Loucy (cell line): ENCODE measurements around the gene DPY19L1.
"Not testable (repeated sequence)": the region's sequence is repeated elsewhere in the genome, so short reads cannot be mapped to it uniquely, and the experiment has no call there.

Experiments
- H2AFZ ChIP-seq: fragments of 200-600 bp; sonication (generic); 2 replicates; pipeline ENCODE4 v1.6.0; 2016; ENCODE audit warnings: antibody characterized with exemption, mild to moderate bottlenecking, low read length, moderate library complexity
- H3F3A ChIP-seq: fragments of 200-600 bp; 2 replicates; pipeline ENCODE4 v1.6.0; 2016; ENCODE audit warnings: antibody characterized with exemption, low read depth, mild to moderate bottlenecking
- H3K27me3 ChIP-seq: fragments of 200-600 bp; sonication (generic); 2 replicates; pipeline ENCODE4 v1.6.1; 2014; ENCODE audit warnings: low read length, mild to moderate bottlenecking; ENCODE audit not compliant: insufficient read depth, poor library complexity, severe bottlenecking
- H3K36me3 ChIP-seq: fragments of 200-600 bp; sonication (generic); 2 replicates; pipeline ENCODE4 v1.6.1; 2016; ENCODE audit warnings: low read length; ENCODE audit not compliant: insufficient read depth
- H3K4me1 ChIP-seq: fragments of 200-600 bp; sonication (generic); 2 replicates; pipeline ENCODE4 v1.5.1; 2014; ENCODE audit warnings: low read length, mild to moderate bottlenecking; ENCODE audit not compliant: insufficient read depth, poor library complexity, severe bottlenecking
- H3K4me2 ChIP-seq: fragments of 200-600 bp; sonication (generic); 2 replicates; pipeline ENCODE4 v1.6.0; 2014; ENCODE audit warnings: antibody characterized with exemption, low read length, low read depth, mild to moderate bottlenecking; ENCODE audit not compliant: poor library complexity, severe bottlenecking
- H3K4me3 ChIP-seq: fragments of 200-600 bp; sonication (generic); 2 replicates; pipeline ENCODE4 v1.5.1; 2014; ENCODE audit warnings: low read length, mild to moderate bottlenecking, mixed read lengths; ENCODE audit not compliant: poor library complexity, severe bottlenecking
- H3K79me2 ChIP-seq: fragments of 200-600 bp; sonication (generic); 2 replicates; pipeline ENCODE4 v1.6.1; 2014; ENCODE audit warnings: low read length; ENCODE audit not compliant: insufficient read depth
- H3K9ac ChIP-seq: fragments of 200-600 bp; sonication (generic); 2 replicates; pipeline ENCODE4 v1.6.0; 2014; ENCODE audit warnings: mild to moderate bottlenecking, low read depth, low read length, moderate library complexity; ENCODE audit not compliant: poor library complexity, severe bottlenecking
- H3K9me2 ChIP-seq: fragments of 200-600 bp; sonication (generic); replicated peaks from 2 replicates; pipeline ENCODE4 v1.6.1; 2016; ENCODE audit warnings: low read depth, low read length, mixed read lengths
- H3K9me3 ChIP-seq: fragments of 200-600 bp; sonication (generic); 2 replicates; pipeline ENCODE4 v1.6.1; 2014; ENCODE audit warnings: mild to moderate bottlenecking, antibody characterized with exemption, low read length, low read depth; ENCODE audit not compliant: insufficient read depth
- H4K20me1 ChIP-seq: fragments of 200-600 bp; sonication (generic); 2 replicates; pipeline ENCODE4 v1.6.0; 2014; ENCODE audit warnings: antibody characterized with exemption, low read length, mild to moderate bottlenecking; ENCODE audit not compliant: insufficient read depth, poor library complexity, severe bottlenecking
- EZH2phosphoT487 ChIP-seq: fragments of 200-600 bp; IDR thresholded peaks from 2 replicates; pipeline ENCODE4 v1.6.1; 2018; ENCODE audit warnings: antibody characterized with exemption, mild to moderate bottlenecking, moderate library complexity, borderline replicate concordance
- TF ChIP-seq, protein P1 (sequence below): fragments of 200-600 bp; sonication (generic); conservative IDR thresholded peaks from 2 replicates; pipeline ENCODE4 v1.5.1; 2014; ENCODE audit warnings: mild to moderate bottlenecking, antibody characterized with exemption, low read length

The DPY19L1 gene

DNA sequence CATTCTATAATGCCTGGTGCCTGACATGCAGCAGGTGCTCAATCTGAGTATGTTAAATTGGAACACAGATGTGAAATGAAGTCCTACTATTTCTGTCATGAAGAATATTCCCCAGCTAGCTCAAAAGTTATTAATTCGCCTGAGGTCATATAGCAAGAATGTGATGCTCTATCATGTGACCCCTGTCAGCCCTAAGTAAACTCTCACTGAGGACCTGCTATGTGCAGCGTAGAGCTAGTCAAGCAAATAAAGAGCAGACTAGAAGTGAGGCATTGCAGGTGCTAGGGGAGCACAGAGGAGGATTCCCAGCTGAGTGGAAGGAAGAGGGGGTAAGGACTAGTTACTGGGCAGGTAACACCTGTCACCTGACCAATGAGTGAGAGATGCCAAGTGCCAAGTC, 118.2 kb downstream of the DPY19L1 start:
- H3K36me3 ChIP-seq, H3K4me3 ChIP-seq, H3K9me2 ChIP-seq, H3F3A ChIP-seq, H3K4me1 ChIP-seq, H3K27me3 ChIP-seq, H2AFZ ChIP-seq, H4K20me1 ChIP-seq, H3K79me2 ChIP-seq, H3K4me2 ChIP-seq, H3K9me3 ChIP-seq, H3K9ac ChIP-seq: not testable (repeated sequence)

DNA sequence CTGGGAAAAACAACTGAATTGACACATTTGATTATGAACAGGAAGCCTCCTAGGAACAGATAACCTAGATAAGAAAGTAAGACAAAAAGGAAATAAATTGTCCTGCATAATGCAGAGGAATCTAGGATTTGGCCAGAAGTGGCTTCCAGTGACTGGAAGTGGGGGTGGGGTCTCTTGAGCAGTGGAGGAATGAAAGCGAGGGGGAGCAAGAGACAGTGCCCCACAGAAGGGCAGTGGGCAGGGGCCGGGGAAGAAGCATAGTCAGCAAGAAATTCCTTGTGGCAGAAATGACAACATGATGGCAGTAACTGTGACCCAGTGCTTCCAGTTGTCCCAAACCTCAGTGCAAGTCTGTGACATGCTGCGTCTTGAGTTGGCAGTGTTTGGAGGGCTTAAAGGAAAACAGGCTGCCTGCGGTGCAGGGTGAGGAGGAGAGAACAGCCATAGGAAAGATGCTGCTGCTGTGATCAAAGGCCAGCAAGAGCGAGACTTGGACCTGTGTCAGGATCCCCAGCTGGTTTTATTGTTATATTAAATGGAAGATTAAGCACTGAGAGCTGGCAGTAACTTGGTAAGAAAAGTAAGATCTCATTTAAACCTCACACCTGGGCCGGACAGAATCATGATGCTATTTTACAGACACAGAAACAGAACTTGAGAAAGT, 119.0 kb downstream of the DPY19L1 start:
- not testable (repeated sequence) for H3K4me1 ChIP-seq, H3K79me2 ChIP-seq, H3F3A ChIP-seq, H3K27me3 ChIP-seq, H3K9me2 ChIP-seq, H3K36me3 ChIP-seq, H3K4me3 ChIP-seq, H4K20me1 ChIP-seq, H2AFZ ChIP-seq, H3K9ac ChIP-seq, H3K9me3 ChIP-seq, H3K4me2 ChIP-seq

DNA sequence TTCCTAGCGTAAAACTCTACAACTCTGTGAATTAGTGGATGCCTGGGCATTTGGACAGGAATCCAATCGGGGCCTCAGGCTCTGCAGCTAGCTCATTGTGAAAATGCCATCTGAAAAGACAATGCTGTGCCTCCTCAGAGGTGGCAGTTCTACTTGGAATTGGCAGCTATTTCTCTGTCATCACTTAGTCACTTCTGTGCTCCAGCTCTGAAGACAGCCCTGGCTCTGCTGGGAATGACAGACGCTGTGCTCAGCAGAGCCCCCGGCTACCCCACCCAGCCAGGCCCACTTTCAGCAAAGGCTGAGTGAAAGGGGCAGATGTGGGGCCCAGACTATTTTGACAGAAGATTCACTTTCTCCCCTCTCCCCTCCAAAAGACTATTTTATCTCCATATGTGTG, 119.8 kb downstream of the DPY19L1 start:
- not testable (repeated sequence) for H3K4me1 ChIP-seq, H3K36me3 ChIP-seq, H3F3A ChIP-seq, H3K9me2 ChIP-seq, H3K9ac ChIP-seq, H4K20me1 ChIP-seq, H3K27me3 ChIP-seq, H3K4me3 ChIP-seq, H3K79me2 ChIP-seq, H2AFZ ChIP-seq, H3K4me2 ChIP-seq, H3K9me3 ChIP-seq

DNA sequence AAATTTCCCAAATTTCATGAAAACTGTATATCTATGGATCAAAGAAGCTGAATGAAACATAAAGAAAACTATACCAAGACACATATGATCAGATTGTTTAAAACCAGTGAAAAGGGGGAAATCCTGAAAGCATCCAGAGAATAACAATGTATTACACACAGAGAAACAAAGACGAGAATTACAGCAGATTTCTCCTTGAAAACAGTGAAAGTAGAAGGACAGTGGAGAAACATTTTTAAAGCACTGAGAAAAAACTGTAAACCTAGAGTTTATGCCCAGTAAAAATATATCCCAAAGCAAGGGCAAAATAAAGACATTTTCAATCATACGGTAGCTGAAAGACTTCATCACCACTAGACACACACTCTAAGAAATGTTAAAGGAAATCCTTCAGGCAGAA, 121.0 kb downstream of the DPY19L1 start:
- no peak overlapping the region for H3K4me2 ChIP-seq
- no peaks in the 10 kb centered on the region for H3K4me1 ChIP-seq
- no peaks in the 10 kb centered on the region for H4K20me1 ChIP-seq
- H3K9ac ChIP-seq: no peak overlapping the region
- no peaks in the 10 kb centered on the region for H3K36me3 ChIP-seq
- no peaks in the 10 kb centered on the region for H3K27me3 ChIP-seq
- no peak for TF ChIP-seq EZH2phosphoT487
- TF ChIP-seq, protein P1, sequence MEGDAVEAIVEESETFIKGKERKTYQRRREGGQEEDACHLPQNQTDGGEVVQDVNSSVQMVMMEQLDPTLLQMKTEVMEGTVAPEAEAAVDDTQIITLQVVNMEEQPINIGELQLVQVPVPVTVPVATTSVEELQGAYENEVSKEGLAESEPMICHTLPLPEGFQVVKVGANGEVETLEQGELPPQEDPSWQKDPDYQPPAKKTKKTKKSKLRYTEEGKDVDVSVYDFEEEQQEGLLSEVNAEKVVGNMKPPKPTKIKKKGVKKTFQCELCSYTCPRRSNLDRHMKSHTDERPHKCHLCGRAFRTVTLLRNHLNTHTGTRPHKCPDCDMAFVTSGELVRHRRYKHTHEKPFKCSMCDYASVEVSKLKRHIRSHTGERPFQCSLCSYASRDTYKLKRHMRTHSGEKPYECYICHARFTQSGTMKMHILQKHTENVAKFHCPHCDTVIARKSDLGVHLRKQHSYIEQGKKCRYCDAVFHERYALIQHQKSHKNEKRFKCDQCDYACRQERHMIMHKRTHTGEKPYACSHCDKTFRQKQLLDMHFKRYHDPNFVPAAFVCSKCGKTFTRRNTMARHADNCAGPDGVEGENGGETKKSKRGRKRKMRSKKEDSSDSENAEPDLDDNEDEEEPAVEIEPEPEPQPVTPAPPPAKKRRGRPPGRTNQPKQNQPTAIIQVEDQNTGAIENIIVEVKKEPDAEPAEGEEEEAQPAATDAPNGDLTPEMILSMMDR: no peak
- no peaks in the 10 kb centered on the region for H3K79me2 ChIP-seq
- no peak overlapping the region for H2AFZ ChIP-seq
- H3K4me3 ChIP-seq: no peak overlapping the region
- H3F3A ChIP-seq: no peaks in the 10 kb centered on the region
- H3K9me3 ChIP-seq: no peaks in the 10 kb centered on the region
- no peaks in the 10 kb centered on the region for H3K9me2 ChIP-seq

DNA sequence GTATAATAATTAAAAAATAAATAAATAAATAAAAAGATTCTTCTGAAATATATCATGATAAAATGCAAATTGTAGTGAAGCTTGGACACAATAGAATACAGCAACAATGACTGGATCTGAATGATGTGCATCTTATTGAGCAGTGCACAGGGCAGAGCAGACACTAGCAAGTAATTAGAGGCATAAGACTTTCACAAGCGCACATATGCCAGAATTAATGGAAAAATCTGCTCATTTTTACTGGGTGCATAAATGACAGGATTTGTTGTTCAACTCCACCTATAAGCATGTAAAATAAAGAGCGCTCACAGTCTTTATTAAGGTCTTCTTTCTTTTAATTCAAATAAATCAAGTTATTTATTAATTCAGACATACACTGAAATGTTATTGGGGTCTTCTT, 125.0 kb downstream of the DPY19L1 start:
- Histone ChIP-seq H3K36me3 (no peaks in the 10 kb centered on the region), H3K9ac (no peak overlapping the region), H3K79me2 (no peaks in the 10 kb centered on the region), H3F3A (no peaks in the 10 kb centered on the region), H3K4me1 (no peaks in the 10 kb centered on the region), H4K20me1 (no peaks in the 10 kb centered on the region), H3K4me3 (no peak overlapping the region), H3K4me2 (no peak overlapping the region), H3K27me3 (no peaks in the 10 kb centered on the region), H3K9me2 (no peaks in the 10 kb centered on the region), H2AFZ (no peak overlapping the region), H3K9me3 (no peaks in the 10 kb centered on the region)
- no peak for TF ChIP-seq EZH2phosphoT487
- TF ChIP-seq, protein P1: no peak

DNA sequence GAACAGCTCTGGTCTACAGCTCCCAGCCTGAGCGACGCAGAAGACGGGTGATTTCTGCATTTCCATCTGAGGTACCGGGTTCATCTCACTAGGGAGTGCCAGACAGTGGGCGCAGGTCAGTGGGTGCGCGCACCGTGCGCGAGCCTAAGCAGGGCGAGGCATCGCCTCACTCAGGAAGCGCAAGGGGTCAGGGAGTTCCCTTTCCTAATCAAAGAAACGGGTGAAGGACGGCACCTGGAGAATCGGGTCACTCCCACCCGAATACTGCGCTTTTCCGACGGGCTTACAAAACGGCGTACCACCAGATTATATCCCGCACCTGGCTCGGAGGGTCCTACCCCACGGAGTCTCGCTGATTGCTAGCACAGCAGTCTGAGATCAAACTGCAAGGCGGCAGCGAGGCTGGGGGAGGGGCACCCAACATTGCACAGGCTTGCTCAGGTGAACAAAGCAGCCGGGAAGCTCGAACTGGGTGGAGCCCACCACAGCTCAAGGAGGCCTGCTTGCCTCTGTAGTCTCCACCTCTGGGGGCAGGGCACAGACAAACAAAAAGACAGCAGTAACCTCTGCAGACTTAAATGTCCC, 130.9 kb downstream of the DPY19L1 start:
- H4K20me1 ChIP-seq, H3K9me2 ChIP-seq, H3K4me2 ChIP-seq, H3K4me1 ChIP-seq, H3K4me3 ChIP-seq, H3F3A ChIP-seq, H3K27me3 ChIP-seq, H2AFZ ChIP-seq, H3K9me3 ChIP-seq, H3K79me2 ChIP-seq, H3K9ac ChIP-seq, H3K36me3 ChIP-seq: not testable (repeated sequence)
